Tibial nerve (tissue), 4 donors: ENCODE measurements around the gene TRIM68. TPM values are rescaled to one million over a fixed set of nuclear protein-coding genes. Genes with fewer than 3 reads are reported as not detected.

Experiments used
- DNase-seq, 2 donors: peaks; one replicate each; pipeline ENCODE4 v3.0.0-alpha.2; 2019; ENCODE audit warnings: low spot score in 2 of 2
- H3K27ac ChIP-seq, 4 donors: fragments of 200-600 bp; sonication (generic) in 3 of 4; one replicate each; pipeline ENCODE4 v1.5.1; 2017 to 2019; ENCODE audit warnings: mild to moderate bottlenecking in 1 of 4
- H3K27me3 ChIP-seq, 2 donors: fragments of 200-600 bp; sonication (generic) in 1 of 2; one replicate each; pipeline versions ENCODE4 v1.5.1 to v1.6.0; 2017 to 2019
- H3K36me3 ChIP-seq, 3 donors: fragments of 200-600 bp; sonication (generic); one replicate each; pipeline ENCODE4 v1.5.1; 2018 to 2019
- H3K4me1 ChIP-seq, 4 donors: fragments of 200-600 bp; sonication (generic) in 3 of 4; one replicate each; pipeline ENCODE4 v1.5.1; 2017 to 2019
- H3K4me3 ChIP-seq, 4 donors: fragments of 200-600 bp; sonication (generic) in 3 of 4; one replicate each; pipeline ENCODE4 v1.5.1; 2017 to 2019; ENCODE audit warnings: mild to moderate bottlenecking in 1 of 4, moderate library complexity in 1 of 4
- H3K9me3 ChIP-seq, 4 donors: fragments of 200-600 bp; sonication (generic) in 3 of 4; one replicate each; pipeline ENCODE4 v1.5.1; 2017 to 2019
- EP300 ChIP-seq, 2 donors: sonication (generic); formaldehyde crosslinking; IDR thresholded peaks; one replicate each; pipeline ENCODE4 v1.6.1; 2017; ENCODE audit warnings: antibody characterized with exemption in 2 of 2, mild to moderate bottlenecking in 1 of 2
- POLR2A ChIP-seq, 2 donors: fragments of 450-650 bp; IDR thresholded peaks; one replicate each; pipeline ENCODE4 v1.6.1; 2017; ENCODE audit warnings: antibody characterized with exemption in 2 of 2, mild to moderate bottlenecking in 2 of 2, moderate library complexity in 2 of 2
- WGBS, 2 donors: methylation state at CpG; one replicate each; pipeline ENCODE4 v1.1.5; 2018; 5-methylcytosine and 5-hydroxymethylcytosine counted together
- total RNA-seq, 4 donors: library from RNA; depleted of rRNA; stranded (reverse); fragments of >200 nt; gene quantifications; one replicate each; pipeline ENCODE4 v1.1.0, GENCODE V29; 2016
- TF ChIP-seq, protein P1 (sequence below), 5 experiments: fragments of 200-600 bp in 3 of 5; fragments of 450-650 bp in 2 of 5; sonication (generic) in 3 of 5; IDR thresholded peaks; one replicate each; pipeline ENCODE4 v1.5.1; 2016 to 2019; ENCODE audit warnings: antibody characterized with exemption in 5 of 5, mild to moderate bottlenecking in 3 of 5, moderate library complexity in 2 of 5

TRIM68 gene
- total RNA-seq, 4 donors from 2014 or later: 8.1 to 14.2 (median 11.8) TPM

DNA sequence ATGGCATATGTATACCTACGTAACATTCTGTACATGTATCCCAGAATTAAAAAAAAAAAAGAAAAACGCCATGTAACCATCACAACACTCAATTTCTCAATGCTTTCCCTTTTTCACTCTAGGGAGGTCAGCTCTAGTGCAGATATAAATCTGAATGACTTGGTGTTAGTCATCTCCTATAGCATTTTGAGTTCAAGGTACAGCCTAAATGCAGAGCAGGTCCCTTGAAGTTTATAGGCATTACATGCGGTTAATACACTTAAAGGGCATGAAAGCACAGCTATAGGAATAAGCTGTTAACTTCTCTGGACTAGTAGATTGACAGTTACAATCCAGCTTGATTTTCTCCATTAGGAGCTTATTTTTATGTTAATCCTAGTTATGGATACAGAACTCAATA, 42.7 kb downstream of the TRIM68 start:
- whole genome bisulfite sequencing, 2 donors: 84 to 85% methylated on average over 3 of the region's 3 CpGs
- peaks cover 0 to 5% (median 0%) of the 10 kb centered on the region in 4 donors for H3K9me3 ChIP-seq
- H3K27me3 ChIP-seq: no peaks in the 10 kb centered on the region
- no peak overlapping the region for H3K4me3 ChIP-seq
- no peak overlapping the region for H3K27ac ChIP-seq
- H3K4me1 ChIP-seq: no peaks in the 10 kb centered on the region
- no peak for DNase-seq
- H3K36me3 ChIP-seq: no peaks in the 10 kb centered on the region
- TF ChIP-seq EP300 (IDR thresholded peaks at IDR 0.05) (no peak), POLR2A (IDR thresholded peaks at IDR 0.05) (no peak)
- TF ChIP-seq, protein P1, sequence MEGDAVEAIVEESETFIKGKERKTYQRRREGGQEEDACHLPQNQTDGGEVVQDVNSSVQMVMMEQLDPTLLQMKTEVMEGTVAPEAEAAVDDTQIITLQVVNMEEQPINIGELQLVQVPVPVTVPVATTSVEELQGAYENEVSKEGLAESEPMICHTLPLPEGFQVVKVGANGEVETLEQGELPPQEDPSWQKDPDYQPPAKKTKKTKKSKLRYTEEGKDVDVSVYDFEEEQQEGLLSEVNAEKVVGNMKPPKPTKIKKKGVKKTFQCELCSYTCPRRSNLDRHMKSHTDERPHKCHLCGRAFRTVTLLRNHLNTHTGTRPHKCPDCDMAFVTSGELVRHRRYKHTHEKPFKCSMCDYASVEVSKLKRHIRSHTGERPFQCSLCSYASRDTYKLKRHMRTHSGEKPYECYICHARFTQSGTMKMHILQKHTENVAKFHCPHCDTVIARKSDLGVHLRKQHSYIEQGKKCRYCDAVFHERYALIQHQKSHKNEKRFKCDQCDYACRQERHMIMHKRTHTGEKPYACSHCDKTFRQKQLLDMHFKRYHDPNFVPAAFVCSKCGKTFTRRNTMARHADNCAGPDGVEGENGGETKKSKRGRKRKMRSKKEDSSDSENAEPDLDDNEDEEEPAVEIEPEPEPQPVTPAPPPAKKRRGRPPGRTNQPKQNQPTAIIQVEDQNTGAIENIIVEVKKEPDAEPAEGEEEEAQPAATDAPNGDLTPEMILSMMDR (IDR thresholded peaks at IDR 0.05): no peak

DNA sequence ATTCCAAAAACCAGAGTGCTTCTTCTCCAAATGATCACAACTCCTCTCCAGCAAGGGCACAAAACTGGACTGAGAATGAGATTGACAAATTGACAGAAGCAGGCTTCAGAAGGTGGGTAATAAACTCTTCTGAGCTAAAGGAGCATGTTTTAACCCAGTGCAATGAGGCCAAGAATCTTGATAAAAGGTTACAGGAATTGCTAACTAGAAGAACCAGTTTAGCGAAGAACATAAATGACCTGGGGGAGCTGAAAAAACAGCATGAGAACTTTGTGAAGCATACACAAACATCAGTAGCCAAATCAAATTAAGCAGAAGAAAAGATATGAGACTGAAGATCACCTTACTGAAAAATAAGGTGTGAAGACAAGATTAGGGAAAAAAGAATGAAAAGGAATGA, 47.6 kb downstream of the TRIM68 start:
- DNase-seq: no peak
- Histone ChIP-seq H3K4me1 (no peaks in the 10 kb centered on the region), H3K27ac (no peak overlapping the region), H3K4me3 (no peak overlapping the region), H3K27me3 (no peaks in the 10 kb centered on the region), H3K36me3 (no peaks in the 10 kb centered on the region), H3K9me3 (peaks cover 0 to 5% (median 0%) of the 10 kb centered on the region in 4 donors)
- WGBS, 2 donors: 92 to 97% methylated on average over 1 of the region's 1 CpG
- TF ChIP-seq EP300 (IDR thresholded peaks at IDR 0.05): no peak

DNA sequence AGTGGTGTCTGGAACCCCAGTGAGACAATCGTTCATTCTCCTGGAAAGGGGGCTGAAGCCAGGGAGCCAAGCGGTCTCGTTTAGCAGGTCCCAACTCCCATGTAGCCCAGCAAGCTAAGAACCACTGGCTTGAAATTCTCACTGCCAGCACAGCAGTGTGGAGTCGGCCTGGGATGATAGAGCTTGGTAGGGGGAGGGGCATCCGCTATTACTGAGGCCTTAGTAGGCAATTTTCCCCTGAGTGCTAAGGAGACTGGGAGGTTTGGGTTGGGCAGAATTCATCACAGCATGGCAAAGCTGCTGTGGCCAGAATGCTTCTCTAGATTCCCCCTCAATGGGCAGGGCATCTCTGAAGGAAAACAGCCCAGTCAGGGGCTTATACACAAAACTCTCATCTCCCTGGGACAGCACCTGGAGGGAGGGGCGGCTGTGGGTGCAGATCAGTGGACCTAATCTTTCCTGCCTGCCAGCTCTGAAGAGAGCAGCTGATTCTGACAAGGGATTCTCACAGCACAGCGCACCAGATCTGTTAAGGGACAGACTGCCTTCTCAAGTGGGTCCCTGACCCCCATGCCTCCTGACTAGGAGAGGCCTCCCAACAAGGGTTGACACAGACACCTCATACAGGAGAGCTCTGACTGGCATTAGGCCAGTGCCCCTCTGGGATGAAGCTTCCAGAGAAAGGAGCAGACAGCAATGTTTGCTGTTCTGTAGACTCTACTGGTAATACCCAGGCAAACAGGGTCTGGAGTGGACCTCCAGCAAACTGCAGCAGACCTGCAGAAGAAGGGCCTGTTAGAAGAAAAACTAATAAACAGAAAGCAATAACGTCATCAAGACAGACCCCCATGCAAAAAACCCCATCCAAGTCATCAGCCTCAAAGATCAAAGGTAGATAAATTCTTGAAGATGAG, 48.2 kb downstream of the TRIM68 start:
- Histone ChIP-seq H3K27me3 (no peaks in the 10 kb centered on the region), H3K9me3 (peaks cover 0 to 5% (median 0%) of the 10 kb centered on the region in 4 donors), H3K4me3 (no peak overlapping the region), H3K36me3 (no peaks in the 10 kb centered on the region), H3K27ac (no peak overlapping the region), H3K4me1 (no peaks in the 10 kb centered on the region)
- DNase-seq: no peak
- TF ChIP-seq, protein P1 (IDR thresholded peaks at IDR 0.05): no peak
- TF ChIP-seq POLR2A (IDR thresholded peaks at IDR 0.05) (no peak), EP300 (IDR thresholded peaks at IDR 0.05) (no peak)
- 60 to 81% methylated on average over 8 of the region's 8 CpGs for WGBS, 2 donors

DNA sequence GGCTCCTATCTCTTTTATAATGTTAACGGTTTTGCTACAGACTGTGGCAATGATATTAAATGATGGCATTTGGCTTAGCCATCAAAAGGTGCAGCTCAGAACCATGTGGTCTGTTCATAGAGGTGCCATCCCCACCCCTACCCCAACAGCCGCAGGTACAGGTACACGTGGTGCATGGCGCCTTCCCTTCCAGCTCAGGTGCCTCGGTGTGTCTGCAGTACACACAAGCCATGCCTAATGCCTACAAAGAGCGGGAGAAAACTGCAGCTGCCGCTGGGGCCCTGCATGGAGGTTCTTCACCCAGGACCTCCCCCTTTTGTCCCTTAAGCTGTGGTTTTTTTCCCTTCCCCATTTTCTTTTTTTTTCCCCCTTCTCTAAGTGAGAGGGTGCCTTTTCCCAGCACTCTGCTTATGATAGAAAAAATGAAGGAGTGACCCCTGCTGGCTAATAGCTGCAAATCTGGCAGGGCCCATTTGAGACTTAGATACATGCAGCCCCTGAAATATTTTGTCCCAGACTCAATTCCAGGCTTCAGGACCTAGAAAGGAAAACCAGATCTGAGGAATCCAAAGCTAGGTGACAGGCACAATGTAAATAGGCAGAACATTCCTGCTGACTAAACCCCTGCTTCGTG, 56.6 kb downstream of the TRIM68 start:
- H3K36me3 ChIP-seq: no peaks in the 10 kb centered on the region
- no peak for DNase-seq
- no peaks in the 10 kb centered on the region for H3K4me1 ChIP-seq
- no peak overlapping the region for H3K4me3 ChIP-seq
- no peak overlapping the region for H3K27ac ChIP-seq
- H3K9me3 ChIP-seq: peaks cover 0 to 40% (median 0%) of the 10 kb centered on the region in 4 donors
- no peaks in the 10 kb centered on the region for H3K27me3 ChIP-seq
- TF ChIP-seq, protein P1 (IDR thresholded peaks at IDR 0.05): no peak
- TF ChIP-seq POLR2A (IDR thresholded peaks at IDR 0.05) (no peak), EP300 (IDR thresholded peaks at IDR 0.05) (no peak)
- 81 to 85% methylated on average over 8 of the region's 8 CpGs for WGBS, 2 donors

Other genes starting within 250 kb of the TRIM68 start
- 1 to 10 TPM in 1 of 4 donors, not detected in 3; 1.5 TPM for gene OR52B4, start 239.8 kb downstream of the TRIM68 start, total RNA-seq
- 10 to 100 TPM; 11.1 to 18.6 (median 13.5) TPM for gene TRIM21, start 214.5 kb downstream of the TRIM68 start, total RNA-seq
- gene OR52K2, start 158.9 kb downstream of the TRIM68 start, total RNA-seq: not detected
- not detected for gene OR52K1, start 125.6 kb downstream of the TRIM68 start, total RNA-seq
- gene OR52M1, start 63.0 kb downstream of the TRIM68 start, total RNA-seq: not detected
- not detected for gene OR52I2, start 26.5 kb downstream of the TRIM68 start, total RNA-seq
- gene OR52I1, start 14.2 kb downstream of the TRIM68 start, total RNA-seq: not detected
- gene OR51D1, start 29.2 kb upstream of the TRIM68 start, total RNA-seq: not detected
- under 1 TPM; 0.21 to 0.39 (median 0.26) TPM for gene OR51E1, start 35.8 kb upstream of the TRIM68 start, total RNA-seq
- under 1 TPM in 2 of 4 donors, not detected in 2; 0.20 to 0.42 TPM for gene OR51E2, start 89.6 kb upstream of the TRIM68 start, total RNA-seq
- gene MMP26, start 96.6 kb upstream of the TRIM68 start, total RNA-seq: not detected
- not detected for gene OR51F1, start 161.7 kb upstream of the TRIM68 start, total RNA-seq
- not detected for gene OR52R1, start 196.1 kb upstream of the TRIM68 start, total RNA-seq
- not detected for gene OR51F2, start 213.1 kb upstream of the TRIM68 start, total RNA-seq
- not detected for gene OR51S1, start 241.0 kb upstream of the TRIM68 start, total RNA-seq